ENCODE results near the gene HNRNPC. TPM values are rescaled to one million over a fixed set of nuclear protein-coding genes. Genes with fewer than 3 reads are reported as not detected.
"Not testable (repeated sequence)": the region's sequence is repeated elsewhere in the genome, so short reads cannot be mapped to it uniquely, and the experiment has no call there.

The HNRNPC gene
- total RNA-seq, 1 experiment from 2014 or later: 1,062 TPM

DNA sequence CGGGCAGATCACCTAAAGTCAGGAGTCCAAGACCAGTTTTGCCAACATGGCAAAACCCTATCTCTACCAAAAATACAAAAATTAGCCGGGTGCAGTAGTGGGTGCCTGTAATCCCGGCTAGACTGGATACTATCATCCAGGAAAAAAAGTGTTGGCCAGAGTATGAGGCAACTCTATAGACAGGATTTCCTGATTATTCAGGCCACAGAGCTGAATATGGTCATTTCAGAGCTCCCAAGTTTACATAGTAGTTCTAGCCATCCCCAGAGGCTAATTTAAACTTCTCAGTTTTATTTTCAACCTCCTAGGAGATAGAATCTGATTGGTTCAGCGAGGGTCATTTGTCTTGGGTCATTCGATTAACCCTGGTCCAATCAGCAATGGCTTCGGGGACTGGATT, 17.9 kb upstream of the HNRNPC start:
- no peak overlapping the region for H3K4ac ChIP-seq (ENCODE audit: low read depth, low read length)
- H2AK5ac ChIP-seq (ENCODE audit: insufficient read length, low read length): no peak overlapping the region
- peaks cover 1% of the 10 kb centered on the region; the same call in 1 of the 2 replicates for H3K27me3 Mint-ChIP-seq (ENCODE audit: low read depth)
- H3K27me3 ChIP-seq (ENCODE audit: insufficient read depth, low read length): no peaks in the 10 kb centered on the region
- H3K27ac ChIP-seq (ENCODE audit: insufficient read length, low read depth, low read length): no peak overlapping the region
- no peaks in the 10 kb centered on the region for H3K79me2 ChIP-seq (ENCODE audit: insufficient read depth, low read length)
- no peak overlapping the region for H3K56ac ChIP-seq (ENCODE audit: insufficient read length, low read depth, low read length)
- H3K23me2 ChIP-seq (ENCODE audit: insufficient read length, low read depth, low read length, poor library complexity, severe bottlenecking): no peaks in the 10 kb centered on the region
- H3K23ac ChIP-seq (ENCODE audit: insufficient read length, low read depth, low read length): no peak overlapping the region
- H2AFZ ChIP-seq (ENCODE audit: low read length): no peak overlapping the region
- no peaks in the 10 kb centered on the region for H3K79me1 ChIP-seq (ENCODE audit: insufficient read depth, low read depth, low read length, poor library complexity, severe bottlenecking)
- no peak overlapping the region for H2BK12ac ChIP-seq (ENCODE audit: insufficient read length, low read depth, low read length)
- H2BK20ac ChIP-seq (ENCODE audit: low read depth, low read length, poor library complexity, severe bottlenecking): no peak overlapping the region
- no peak overlapping the region for H2BK15ac ChIP-seq (ENCODE audit: low read depth, low read length)
- no peaks in the 10 kb centered on the region for H3K9me3 Mint-ChIP-seq
- H3K27ac Mint-ChIP-seq: no peak overlapping the region
- no peak overlapping the region for H4K8ac ChIP-seq (replicated peaks; ENCODE audit: insufficient read length, low read depth, low read length)
- DNase-seq: no peak
- no peak overlapping the region for H2BK5ac ChIP-seq (ENCODE audit: insufficient read length, low read length)
- H3K4me1 Mint-ChIP-seq: no peaks in the 10 kb centered on the region
- no peak overlapping the region for H3K4me3 Mint-ChIP-seq
- TF ChIP-seq, protein P1, sequence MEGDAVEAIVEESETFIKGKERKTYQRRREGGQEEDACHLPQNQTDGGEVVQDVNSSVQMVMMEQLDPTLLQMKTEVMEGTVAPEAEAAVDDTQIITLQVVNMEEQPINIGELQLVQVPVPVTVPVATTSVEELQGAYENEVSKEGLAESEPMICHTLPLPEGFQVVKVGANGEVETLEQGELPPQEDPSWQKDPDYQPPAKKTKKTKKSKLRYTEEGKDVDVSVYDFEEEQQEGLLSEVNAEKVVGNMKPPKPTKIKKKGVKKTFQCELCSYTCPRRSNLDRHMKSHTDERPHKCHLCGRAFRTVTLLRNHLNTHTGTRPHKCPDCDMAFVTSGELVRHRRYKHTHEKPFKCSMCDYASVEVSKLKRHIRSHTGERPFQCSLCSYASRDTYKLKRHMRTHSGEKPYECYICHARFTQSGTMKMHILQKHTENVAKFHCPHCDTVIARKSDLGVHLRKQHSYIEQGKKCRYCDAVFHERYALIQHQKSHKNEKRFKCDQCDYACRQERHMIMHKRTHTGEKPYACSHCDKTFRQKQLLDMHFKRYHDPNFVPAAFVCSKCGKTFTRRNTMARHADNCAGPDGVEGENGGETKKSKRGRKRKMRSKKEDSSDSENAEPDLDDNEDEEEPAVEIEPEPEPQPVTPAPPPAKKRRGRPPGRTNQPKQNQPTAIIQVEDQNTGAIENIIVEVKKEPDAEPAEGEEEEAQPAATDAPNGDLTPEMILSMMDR (conservative IDR thresholded peaks at IDR 0.05): no peak
- no peak overlapping the region for H3K4me2 ChIP-seq (ENCODE audit: insufficient read depth, insufficient read length, low read length)
- H3K14ac ChIP-seq (ENCODE audit: insufficient read depth, low read length): no peak overlapping the region
- no peak overlapping the region for H4K91ac ChIP-seq (ENCODE audit: insufficient read length, low read depth, low read length)
- H3K4me1 ChIP-seq (ENCODE audit: insufficient read depth, low read length): no peaks in the 10 kb centered on the region
- H3K18ac ChIP-seq (ENCODE audit: insufficient read length, low read depth, low read length): no peak overlapping the region
- no peaks in the 10 kb centered on the region for H4K20me1 ChIP-seq (ENCODE audit: control insufficient read depth, insufficient read depth, insufficient read length)
- H4K5ac ChIP-seq (ENCODE audit: insufficient read length, low read depth, low read length): no peak overlapping the region
- H3T11ph ChIP-seq (ENCODE audit: low read length): no peak overlapping the region
- no CpG with 5 or more reads among the region's 6 CpGs for WGBS (ENCODE audit: extremely low coverage, insufficient read length, low lambda C conversion rate)
- no peak overlapping the region for H3K9ac ChIP-seq (ENCODE audit: extremely low read depth, insufficient read length, low read length)
- no peak overlapping the region for H2BK120ac ChIP-seq (ENCODE audit: low read depth, low read length, poor library complexity, severe bottlenecking)
- H3K36me3 Mint-ChIP-seq (ENCODE audit: insufficient read depth in 1 of 3, low read depth in 3 of 3): no peaks in the 10 kb centered on the region
- H3K9me3 ChIP-seq (ENCODE audit: control insufficient read depth, low read depth, low read length): no peaks in the 10 kb centered on the region

DNA sequence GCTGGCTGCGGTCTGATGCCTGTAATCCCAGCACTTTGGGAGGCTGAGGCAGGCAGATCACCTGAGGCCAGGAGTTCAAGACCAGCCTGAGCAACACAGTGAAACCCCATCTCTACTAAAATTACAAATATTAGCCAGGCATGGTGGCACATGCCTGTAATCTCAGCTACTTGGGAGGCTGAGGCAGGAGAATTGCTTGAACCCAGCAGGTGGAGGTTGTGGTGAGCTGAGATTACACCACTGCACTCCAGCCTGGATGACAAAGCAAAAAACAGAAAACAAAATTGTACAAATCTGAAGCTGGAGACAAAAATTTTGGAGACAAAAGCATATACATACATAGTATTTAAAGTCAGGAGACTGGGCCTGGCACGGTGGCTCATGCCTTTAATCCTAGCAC, 17.3 kb upstream of the HNRNPC start:
- H3K27me3 ChIP-seq (ENCODE audit: insufficient read depth, low read length); H3K56ac ChIP-seq (ENCODE audit: insufficient read length, low read depth, low read length); H3K4me1 ChIP-seq (ENCODE audit: insufficient read depth, low read length); H4K20me1 ChIP-seq (ENCODE audit: control insufficient read depth, insufficient read depth, insufficient read length); H3K9me3 ChIP-seq (ENCODE audit: control insufficient read depth, low read depth, low read length); H3K4me1 Mint-ChIP-seq; H3T11ph ChIP-seq (ENCODE audit: low read length); H3K27ac ChIP-seq (ENCODE audit: insufficient read length, low read depth, low read length); H4K8ac ChIP-seq (replicated peaks; ENCODE audit: insufficient read length, low read depth, low read length); H2BK5ac ChIP-seq (ENCODE audit: insufficient read length, low read length); H3K18ac ChIP-seq (ENCODE audit: insufficient read length, low read depth, low read length); H3K27me3 Mint-ChIP-seq (ENCODE audit: low read depth); H2BK15ac ChIP-seq (ENCODE audit: low read depth, low read length); H3K36me3 Mint-ChIP-seq (ENCODE audit: insufficient read depth in 1 of 3, low read depth in 3 of 3); H2BK20ac ChIP-seq (ENCODE audit: low read depth, low read length, poor library complexity, severe bottlenecking); H2AK5ac ChIP-seq (ENCODE audit: insufficient read length, low read length); H3K23ac ChIP-seq (ENCODE audit: insufficient read length, low read depth, low read length); H3K4ac ChIP-seq (ENCODE audit: low read depth, low read length); H3K79me2 ChIP-seq (ENCODE audit: insufficient read depth, low read length); H2BK120ac ChIP-seq (ENCODE audit: low read depth, low read length, poor library complexity, severe bottlenecking); H4K5ac ChIP-seq (ENCODE audit: insufficient read length, low read depth, low read length); H3K23me2 ChIP-seq (ENCODE audit: insufficient read length, low read depth, low read length, poor library complexity, severe bottlenecking); H3K14ac ChIP-seq (ENCODE audit: insufficient read depth, low read length); H4K91ac ChIP-seq (ENCODE audit: insufficient read length, low read depth, low read length); H3K9me3 Mint-ChIP-seq; DNase-seq; H3K4me3 Mint-ChIP-seq; H2AFZ ChIP-seq (ENCODE audit: low read length); H3K9ac ChIP-seq (ENCODE audit: extremely low read depth, insufficient read length, low read length); H2BK12ac ChIP-seq (ENCODE audit: insufficient read length, low read depth, low read length); H3K4me2 ChIP-seq (ENCODE audit: insufficient read depth, insufficient read length, low read length); H3K79me1 ChIP-seq (ENCODE audit: insufficient read depth, low read depth, low read length, poor library complexity, severe bottlenecking): not testable (repeated sequence)
- WGBS (ENCODE audit: extremely low coverage, insufficient read length, low lambda C conversion rate): no CpG with 5 or more reads among the region's 2 CpGs
- peak overlapping the region in 1 of 3 experiments; percentile 81; a peak in 1 of 7 replicates for H3K27ac Mint-ChIP-seq

Measured in H9 (cell line).